HEK293 (cell line): ENCODE measurements around the gene REEP5.
A peak's percentile ranks its signal among the peaks of the same experiment; 100 is the strongest.

Source experiments
- CTCF ChIA-PET: fragments of 350-600 bp; formaldehyde crosslinking; extraction: SDS; loops from one replicate; lab custom pipeline; 2021; ENCODE audit warnings: antibody characterized with exemption; lab: Yijun Ruan, JAX
- POLR2A ChIA-PET: fragments of 300-600 bp; formaldehyde crosslinking; extraction: SDS; loops from one replicate; lab custom pipeline; 2020; ENCODE audit warnings: antibody characterized with exemption, inconsistent platforms; lab: Yijun Ruan, JAX
- H3K27ac ChIP-seq: fragments of 200-500 bp; sonication (Bioruptor generic); 2 replicates; pipeline ENCODE4 v1.5.1; 2014; ENCODE audit warnings: low read depth, low read length, control low read depth, inconsistent platforms; ENCODE audit errors: extremely low read depth
- H3K36me3 ChIP-seq, 2 experiments: fragments of 200-500 bp in 1 of 2; sonication (Bioruptor generic) in 1 of 2; 1 replicate in 1 of 2; 2 replicates in 1 of 2; pipeline ENCODE4 v1.5.1; 2014 to 2017; ENCODE audit warnings: inconsistent platforms in 2 of 2, low read length in 2 of 2; ENCODE audit not compliant: control insufficient read depth in 2 of 2, insufficient read depth in 1 of 2
- H3K4me1 ChIP-seq: fragments of 200-500 bp; sonication (Bioruptor generic); 2 replicates; pipeline ENCODE4 v1.5.1; 2014; ENCODE audit warnings: mild to moderate bottlenecking, low read length, inconsistent platforms; ENCODE audit not compliant: control insufficient read depth, insufficient read depth
- H3K4me3 ChIP-seq: 2 replicates; pipeline ENCODE4 v1.5.1; 2011; ENCODE audit warnings: low read depth, mild to moderate bottlenecking, control low read depth, low read length, moderate library complexity
- H3K9me3 ChIP-seq: fragments of 200-500 bp; sonication (Bioruptor generic); 2 replicates; pipeline ENCODE4 v1.5.1; 2014; ENCODE audit warnings: low read depth, low read length, inconsistent platforms; ENCODE audit not compliant: control insufficient read depth, insufficient read depth
- OSR2 ChIP-seq: fragments of 450-650 bp; formaldehyde crosslinking; IDR thresholded peaks from 2 replicates; pipeline ENCODE4 v1.5.1; 2016; ENCODE audit warnings: missing biosample characterization, missing genetic modification characterization
- REPIN1 ChIP-seq: fragments of 450-650 bp; formaldehyde crosslinking; IDR thresholded peaks from 2 replicates; pipeline ENCODE4 v1.5.1; 2017; ENCODE audit warnings: missing biosample characterization, missing genetic modification characterization, low read depth
- SCRT2 ChIP-seq: fragments of 450-650 bp; formaldehyde crosslinking; IDR thresholded peaks from 2 replicates; pipeline ENCODE4 v1.5.1; 2016; ENCODE audit warnings: missing biosample characterization, missing genetic modification characterization
- SETDB1 ChIP-seq: IDR thresholded peaks from one replicate; pipeline ENCODE4 v1.6.1; 2017; ENCODE audit warnings: mild to moderate bottlenecking, low read length, moderate library complexity, mixed read lengths; ENCODE audit not compliant: insufficient read length
- ZBTB1 ChIP-seq: fragments of 450-650 bp; formaldehyde crosslinking; IDR thresholded peaks from 2 replicates; pipeline ENCODE4 v1.5.1; 2016; ENCODE audit warnings: missing biosample characterization, missing genetic modification characterization
- ZBTB10 ChIP-seq: fragments of 450-650 bp; formaldehyde crosslinking; IDR thresholded peaks from 2 replicates; pipeline ENCODE4 v1.5.1; 2016; ENCODE audit warnings: missing biosample characterization, missing genetic modification characterization
- ZBTB48 ChIP-seq: fragments of 450-650 bp; formaldehyde crosslinking; IDR thresholded peaks from 2 replicates; pipeline ENCODE4 v1.5.1; 2016; ENCODE audit warnings: missing biosample characterization, missing genetic modification characterization
- ZBTB6 ChIP-seq: fragments of 450-650 bp; formaldehyde crosslinking; IDR thresholded peaks from 2 replicates; pipeline ENCODE4 v1.5.1; 2017; ENCODE audit warnings: missing biosample characterization, missing genetic modification characterization
- ZBTB7A ChIP-seq: fragments of 450-650 bp; formaldehyde crosslinking; IDR thresholded peaks from 2 replicates; pipeline ENCODE4 v1.5.1; 2016; ENCODE audit warnings: low read depth, missing biosample characterization, missing genetic modification characterization
- ZFP3 ChIP-seq: fragments of 450-650 bp; formaldehyde crosslinking; IDR thresholded peaks from 2 replicates; pipeline ENCODE4 v1.5.1; 2016; ENCODE audit warnings: low read depth, missing biosample characterization, missing genetic modification characterization
- ZFP37 ChIP-seq: fragments of 450-650 bp; formaldehyde crosslinking; IDR thresholded peaks from 2 replicates; pipeline ENCODE4 v1.5.1; 2016; ENCODE audit warnings: missing biosample characterization, missing genetic modification characterization
- ZNF121 ChIP-seq: fragments of 450-650 bp; formaldehyde crosslinking; IDR thresholded peaks from 2 replicates; pipeline ENCODE4 v1.5.1; 2016; ENCODE audit warnings: missing biosample characterization, missing genetic modification characterization
- ZNF18 ChIP-seq: fragments of 450-650 bp; formaldehyde crosslinking; IDR thresholded peaks from 2 replicates; pipeline ENCODE4 v1.5.1; 2016; ENCODE audit warnings: missing biosample characterization, missing genetic modification characterization
- ZNF223 ChIP-seq: fragments of 450-650 bp; formaldehyde crosslinking; IDR thresholded peaks from 2 replicates; pipeline ENCODE4 v1.5.1; 2016; ENCODE audit warnings: missing biosample characterization, missing genetic modification characterization
- ZNF24 ChIP-seq: fragments of 450-650 bp; formaldehyde crosslinking; IDR thresholded peaks from 2 replicates; pipeline ENCODE4 v1.5.1; 2016; ENCODE audit warnings: missing biosample characterization, missing genetic modification characterization
- ZNF266 ChIP-seq: fragments of 450-650 bp; formaldehyde crosslinking; IDR thresholded peaks from 2 replicates; pipeline ENCODE4 v1.5.1; 2016; ENCODE audit warnings: missing biosample characterization, missing genetic modification characterization, low read depth
- ZNF335 ChIP-seq: fragments of 450-650 bp; formaldehyde crosslinking; conservative IDR thresholded peaks from 2 replicates; pipeline ENCODE4 v1.5.1; 2016; ENCODE audit warnings: missing biosample characterization, missing genetic modification characterization
- ZNF501 ChIP-seq: fragments of 450-650 bp; formaldehyde crosslinking; IDR thresholded peaks from 2 replicates; pipeline ENCODE4 v1.5.1; 2016; ENCODE audit warnings: missing biosample characterization, missing genetic modification characterization
- ZNF521 ChIP-seq: fragments of 450-650 bp; formaldehyde crosslinking; IDR thresholded peaks from 2 replicates; pipeline ENCODE4 v1.5.1; 2017; ENCODE audit warnings: missing biosample characterization, mild to moderate bottlenecking, missing genetic modification characterization
- ZNF558 ChIP-seq: fragments of 450-650 bp; formaldehyde crosslinking; IDR thresholded peaks from 2 replicates; pipeline ENCODE4 v1.5.1; 2016; ENCODE audit warnings: missing biosample characterization, missing genetic modification characterization
- ZNF585B ChIP-seq: fragments of 450-650 bp; formaldehyde crosslinking; IDR thresholded peaks from 2 replicates; pipeline ENCODE4 v1.5.1; 2016; ENCODE audit warnings: missing biosample characterization, missing genetic modification characterization
- ZNF600 ChIP-seq: fragments of 450-650 bp; formaldehyde crosslinking; IDR thresholded peaks from 2 replicates; pipeline ENCODE4 v1.5.1; 2016; ENCODE audit warnings: missing biosample characterization, missing genetic modification characterization
- ZNF624 ChIP-seq: fragments of 450-650 bp; formaldehyde crosslinking; IDR thresholded peaks from 2 replicates; pipeline ENCODE4 v1.5.1; 2017; ENCODE audit warnings: missing biosample characterization, missing genetic modification characterization
- ZNF629 ChIP-seq: fragments of 450-650 bp; formaldehyde crosslinking; IDR thresholded peaks from 2 replicates; pipeline ENCODE4 v1.5.1; 2017; ENCODE audit warnings: missing biosample characterization, missing genetic modification characterization
- ZNF670 ChIP-seq: fragments of 450-650 bp; formaldehyde crosslinking; IDR thresholded peaks from 2 replicates; pipeline ENCODE4 v1.5.1; 2016; ENCODE audit warnings: missing biosample characterization, missing genetic modification characterization, low read depth
- ZNF785 ChIP-seq: fragments of 450-650 bp; formaldehyde crosslinking; IDR thresholded peaks from 2 replicates; pipeline ENCODE4 v1.5.1; 2016; ENCODE audit warnings: missing biosample characterization, missing genetic modification characterization

REEP5 gene

GRCh38 chr5:112854651-112855050, 67.4 kb downstream of the REEP5 start:
- ChIA-PET POLR2A (no interaction called here), CTCF (interaction anchor here (0.6 to 1.0 kb wide), 2 partner anchors 163 to 667 kb away, joined by 3 read pairs; no protein-coding TSS in a partner anchor)
- Histone ChIP-seq H3K4me3 (no peak overlapping the region), H3K4me1 (no peaks in the 10 kb centered on the region), H3K36me3 (no peaks in the 10 kb centered on the region), H3K9me3 (no peaks in the 10 kb centered on the region), H3K27ac (no peak overlapping the region)
- no peak for TF ChIP-seq ZNF121 (tag by site-specific recombination)
- TF ChIP-seq SETDB1 = peak; percentile 27
- TF ChIP-seq SCRT2 (tag by site-specific recombination) = no peak
- TF ChIP-seq ZNF521 = no peak
- TF ChIP-seq ZBTB6 (tag by site-specific recombination) = no peak
- TF ChIP-seq ZNF624 = no peak
- TF ChIP-seq ZBTB48 (tag by site-specific recombination) = no peak
- TF ChIP-seq ZNF629 (tag by site-specific recombination) = no peak
- TF ChIP-seq ZNF558 (tag by site-specific recombination) = peak; percentile 5
- TF ChIP-seq ZNF501 (tag by site-specific recombination) = no peak
- TF ChIP-seq ZNF266 (tag by site-specific recombination) = no peak
- no peak for TF ChIP-seq ZBTB1
- TF ChIP-seq ZFP37 (tag by site-specific recombination) = no peak
- no peak for TF ChIP-seq ZNF600 (tag by site-specific recombination)

GRCh38 chr5:112849912-112850311, 72.1 kb downstream of the REEP5 start:
- ChIA-PET CTCF (interaction anchor here (0.9 to 1.8 kb wide), 2 partner anchors 11 to 299 kb away, joined by 3 to 5 read pairs; partner anchors contain the start of gene SRP19), POLR2A (no interaction called here)
- TF ChIP-seq ZNF585B (tag by site-specific recombination) (no peak), ZNF24 (tag by site-specific recombination) (no peak), ZBTB7A (tag by site-specific recombination) (no peak), ZNF335 (no peak), SETDB1 (no peak), ZNF223 (no peak), ZNF785 (tag by site-specific recombination) (no peak), REPIN1 (tag by site-specific recombination) (no peak), ZFP3 (tag by site-specific recombination) (no peak), ZNF521 (no peak), OSR2 (tag by site-specific recombination) (no peak), ZBTB10 (tag by site-specific recombination) (no peak), ZNF18 (tag by site-specific recombination) (no peak), ZNF670 (tag by site-specific recombination) (no peak)
- Histone ChIP-seq H3K4me3 (no peak overlapping the region), H3K27ac (no peak overlapping the region), H3K4me1 (no peaks in the 10 kb centered on the region; the same call in 1 of the 2 replicates), H3K9me3 (no peaks in the 10 kb centered on the region), H3K36me3 (no peaks in the 10 kb centered on the region)
